Bone marrow (tissue), 2 donors: ENCODE results near the gene ENPP5.
A peak's percentile ranks its signal among the peaks of the same experiment; 100 is the strongest.
"Not testable (repeated sequence)": the region's sequence is repeated elsewhere in the genome, so short reads cannot be mapped to it uniquely, and the experiment has no call there.

ENCODE experiments used
- DNase-seq, 2 donors: peaks; one replicate each; lab custom pipeline; 2025; lab: John Stamatoyannopoulos, UW

Gene ENPP5

DNA sequence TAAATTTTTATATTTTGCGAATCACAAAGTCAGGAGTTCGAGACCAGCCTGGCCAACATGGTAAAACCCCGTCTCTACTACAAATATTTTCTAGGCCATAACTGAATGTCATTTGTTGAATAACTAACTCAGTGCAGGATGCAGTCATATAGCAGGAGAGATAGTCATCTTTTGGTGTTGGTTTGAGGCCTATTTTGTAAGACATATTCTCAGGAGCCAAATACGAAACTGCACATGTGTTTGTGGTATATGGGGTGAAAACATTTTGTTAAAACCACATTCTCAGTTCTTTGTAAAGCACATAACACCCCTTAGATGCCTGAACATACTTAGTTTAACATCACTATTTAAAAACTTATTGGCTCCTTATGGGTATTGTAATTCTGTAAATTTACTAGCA lies 4.7 kb upstream of the ENPP5 start:
- DNase-seq: no peak

DNA sequence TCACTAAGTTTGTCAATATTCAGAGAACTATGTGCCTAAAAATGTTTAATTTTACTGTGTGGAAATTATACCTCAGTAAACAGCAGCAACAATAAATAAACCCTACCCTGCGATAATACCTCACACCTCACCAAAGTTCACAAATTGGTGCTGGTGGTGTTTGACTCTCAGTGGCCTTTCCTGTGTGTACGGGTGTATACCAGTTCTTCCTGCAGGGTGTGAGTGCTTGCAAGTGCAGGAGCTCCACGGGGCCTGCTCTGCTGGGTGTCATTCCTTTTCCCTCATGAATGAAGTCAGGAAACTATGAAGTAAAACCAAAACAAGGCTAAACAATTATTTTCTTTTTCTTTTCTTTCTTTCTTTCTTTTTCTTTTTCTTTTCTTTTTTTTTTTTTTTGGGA lies 4.1 kb upstream of the ENPP5 start:
- DNase-seq: no peak

DNA sequence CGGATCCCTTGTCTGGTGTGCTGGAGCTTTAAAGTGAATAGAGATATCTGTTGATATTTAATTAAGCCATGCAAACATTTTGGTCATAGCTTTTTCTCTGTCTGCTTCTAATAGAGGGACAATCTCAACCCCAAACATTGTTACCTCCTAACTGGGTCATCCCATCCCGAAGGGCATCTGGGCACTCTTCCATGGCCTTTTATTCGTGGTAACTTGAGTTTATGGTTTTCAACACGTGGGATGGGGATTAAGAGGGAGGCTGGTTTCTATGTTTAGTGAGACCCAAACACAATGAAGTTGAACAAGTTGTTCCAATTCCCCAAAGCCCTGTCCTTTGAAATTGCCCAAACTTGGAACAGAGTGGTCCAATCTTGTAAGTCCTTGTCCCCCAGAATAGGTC lies 1.4 kb upstream of the ENPP5 start:
- DNase-seq: no peak

DNA sequence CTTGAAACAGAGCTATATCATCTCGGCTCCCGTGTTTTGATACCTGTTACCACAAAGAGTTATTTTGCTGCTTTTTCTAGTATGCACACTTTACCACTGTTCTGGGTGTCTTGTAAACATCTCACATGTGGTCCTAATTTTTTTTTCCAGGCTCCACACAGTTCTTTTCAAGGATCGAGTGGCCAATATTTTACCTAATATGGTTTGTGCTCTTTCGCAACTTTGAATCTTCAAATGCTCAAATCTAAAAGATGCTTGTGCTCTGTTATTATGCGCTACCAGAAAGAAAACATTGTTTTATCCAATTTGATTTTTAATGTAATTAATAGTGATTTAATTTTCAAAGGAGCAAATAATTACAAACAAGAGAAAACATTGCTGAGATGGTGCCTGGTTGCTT lies 10.7 kb downstream of the ENPP5 start:
- DNase-seq: no peak

DNA sequence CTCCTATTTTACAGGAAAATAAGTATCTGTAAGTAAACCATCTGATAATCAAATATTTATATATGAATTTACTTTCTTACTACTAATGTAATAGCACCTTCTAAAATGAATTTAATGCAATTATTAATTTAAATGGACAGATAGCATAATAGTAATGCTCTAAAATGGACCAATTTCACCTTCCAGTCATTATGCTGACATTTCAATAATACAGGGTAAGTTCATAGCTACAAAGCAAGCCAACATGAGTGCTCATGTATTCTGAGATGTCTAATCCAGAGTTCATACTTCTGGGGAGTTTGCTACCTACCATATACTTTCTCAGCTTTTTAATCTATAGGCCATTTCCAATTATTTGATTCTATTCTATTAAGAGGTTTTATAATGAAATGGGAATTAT lies 11.6 kb downstream of the ENPP5 start:
- DNase-seq: no peak

DNA sequence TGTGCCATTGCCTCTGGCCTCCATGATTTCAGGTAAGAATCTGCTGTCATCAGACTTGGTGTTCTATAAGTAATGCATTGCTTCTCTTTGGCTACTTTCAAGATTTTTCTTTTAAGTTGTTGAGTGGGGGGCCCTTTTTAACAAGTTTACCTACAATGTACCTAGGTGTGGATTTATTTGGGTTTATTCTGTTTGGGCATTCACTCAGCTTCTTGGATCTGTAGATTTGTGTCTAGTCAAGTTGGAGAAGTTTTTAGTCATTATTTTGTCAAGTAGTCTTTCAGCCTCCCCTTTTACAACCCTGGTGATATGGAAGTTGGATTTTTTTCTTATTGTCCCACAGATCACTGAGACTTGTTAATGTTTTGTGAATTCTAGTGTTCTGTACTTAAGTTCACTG lies 14.1 kb downstream of the ENPP5 start:
- no peak for DNase-seq

DNA sequence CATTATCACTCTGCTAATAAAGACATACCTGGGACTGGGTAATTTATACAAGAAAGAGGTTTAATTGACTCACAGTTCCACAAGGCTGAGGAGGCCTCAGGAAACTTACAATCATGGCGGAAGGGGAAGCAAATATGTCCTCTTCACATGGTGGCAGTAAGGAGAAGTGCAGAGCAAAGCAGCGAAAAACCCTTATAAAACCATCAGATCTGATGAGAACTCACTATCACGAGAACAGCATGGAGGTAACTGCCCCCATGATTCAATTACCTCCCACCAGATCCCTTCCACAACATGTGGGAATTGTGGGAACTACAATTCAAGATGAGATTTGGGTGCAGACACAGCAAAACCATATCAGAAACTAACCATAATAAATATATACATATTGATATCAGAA lies 21.7 kb downstream of the ENPP5 start:
- not testable (repeated sequence) for DNase-seq

DNA sequence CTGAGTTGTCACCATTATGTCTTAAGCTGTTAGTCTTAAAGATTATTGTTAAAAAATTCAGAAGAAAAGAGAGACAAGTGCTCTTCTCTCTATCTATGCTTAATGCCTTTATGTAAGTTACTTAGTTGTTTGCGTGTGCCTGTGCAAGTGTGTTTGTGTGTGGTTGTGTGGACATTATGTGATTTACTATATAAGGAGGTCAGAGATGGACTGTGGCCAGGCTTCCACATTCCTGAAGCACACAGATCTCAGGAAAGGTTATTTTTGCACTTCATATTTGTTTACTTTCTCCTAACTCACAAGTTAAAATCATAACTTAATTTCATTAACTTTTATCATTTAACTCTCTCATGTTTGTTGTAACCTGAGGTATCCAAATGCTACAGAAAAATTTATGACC lies 26.5 kb downstream of the ENPP5 start:
- no peak for DNase-seq

DNA sequence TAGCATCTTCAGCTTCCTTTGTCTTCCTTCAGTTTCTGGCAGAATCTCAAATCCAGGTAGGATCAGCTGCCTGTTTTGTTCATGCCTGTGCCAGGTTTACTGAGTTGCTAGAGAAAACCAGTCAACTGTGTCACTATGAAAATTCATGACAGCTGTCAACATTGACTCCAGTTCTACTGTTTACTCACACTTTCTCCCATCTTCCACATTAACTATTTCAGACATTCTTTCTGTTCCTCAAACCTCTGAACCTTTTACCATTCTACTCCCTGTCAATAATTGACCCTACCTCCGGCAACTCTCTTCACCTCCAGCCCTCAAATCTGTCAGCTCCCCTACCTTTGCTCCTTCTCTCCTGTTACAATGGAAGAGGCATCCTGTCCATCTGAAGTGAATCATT lies 32.5 kb downstream of the ENPP5 start:
- no peak for DNase-seq

DNA sequence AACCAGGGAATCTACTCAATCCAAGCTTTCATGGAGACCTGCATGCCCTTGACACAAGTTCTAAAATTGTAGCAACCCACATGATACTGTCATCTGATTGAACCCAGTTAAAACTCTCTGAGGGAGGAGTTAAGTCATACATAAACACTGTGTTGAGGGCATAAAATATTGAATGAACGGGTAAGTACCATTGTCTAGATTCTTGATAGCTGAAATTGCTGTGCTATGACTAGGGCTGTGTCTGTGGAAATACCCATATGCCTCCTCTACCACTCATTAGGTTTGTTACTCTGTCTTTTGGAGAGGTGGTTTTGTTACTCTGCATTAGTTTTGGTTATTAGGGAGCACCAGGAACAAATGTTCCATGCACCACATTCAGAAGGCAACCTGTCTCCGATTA lies 33.4 kb downstream of the ENPP5 start:
- no peak for DNase-seq

DNA sequence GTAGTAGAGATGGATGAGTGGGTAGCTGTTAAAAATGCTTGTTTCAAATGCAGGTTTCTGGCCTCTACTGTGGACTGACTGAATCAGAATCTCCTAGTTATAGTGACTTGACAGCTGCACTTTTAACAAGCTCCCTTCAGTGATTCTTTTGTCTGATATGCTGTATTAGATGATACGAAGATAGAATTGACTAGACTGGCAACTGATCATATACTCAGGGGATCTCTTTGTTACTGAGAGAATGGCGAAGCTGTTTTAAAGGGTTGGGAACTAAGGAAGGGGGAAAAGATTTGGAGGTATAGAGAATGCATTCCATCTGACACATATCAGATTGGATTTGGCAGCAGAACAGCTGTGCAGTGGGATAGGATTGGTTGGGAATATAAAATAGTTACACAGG lies 33.9 kb downstream of the ENPP5 start:
- DNase-seq: no peak

DNA sequence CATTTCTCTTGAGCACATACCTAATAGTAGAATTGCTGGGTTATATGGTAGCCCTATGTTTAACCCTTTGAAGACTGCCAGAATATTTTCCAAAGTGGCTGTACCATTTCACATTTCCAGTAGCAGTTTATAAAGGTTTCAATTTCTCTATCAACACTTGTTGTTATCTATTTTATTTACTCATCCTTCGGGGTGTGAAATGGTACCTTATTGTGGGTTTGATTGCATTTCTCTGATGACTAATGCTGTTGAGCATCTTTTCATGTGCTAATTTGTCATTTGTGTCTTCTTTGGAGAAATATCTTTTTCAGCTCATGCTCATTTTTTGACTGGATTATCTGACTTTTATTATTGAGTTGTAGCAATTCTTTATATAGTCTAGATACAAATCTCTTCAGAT lies 35.6 kb downstream of the ENPP5 start:
- no peak for DNase-seq

DNA sequence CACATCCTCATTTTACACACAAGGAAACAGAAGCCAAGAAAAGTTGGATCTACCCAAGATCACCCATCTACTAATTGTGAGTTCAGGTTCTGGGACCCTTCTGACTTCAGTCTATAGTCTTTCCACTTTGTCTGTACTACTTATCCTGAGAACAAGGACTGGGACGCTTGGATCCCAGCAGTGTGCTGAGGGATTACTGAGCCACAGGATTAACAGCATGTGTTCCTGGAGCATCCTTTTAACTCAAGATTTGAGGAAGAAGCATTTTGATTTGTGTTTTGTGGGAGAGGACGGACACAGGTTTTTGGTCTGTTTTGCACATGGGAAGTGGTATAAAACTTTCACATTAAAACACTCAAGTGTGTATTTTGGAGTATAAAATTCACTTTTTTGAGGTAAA lies 36.6 kb downstream of the ENPP5 start:
- DNase-seq: no peak

DNA sequence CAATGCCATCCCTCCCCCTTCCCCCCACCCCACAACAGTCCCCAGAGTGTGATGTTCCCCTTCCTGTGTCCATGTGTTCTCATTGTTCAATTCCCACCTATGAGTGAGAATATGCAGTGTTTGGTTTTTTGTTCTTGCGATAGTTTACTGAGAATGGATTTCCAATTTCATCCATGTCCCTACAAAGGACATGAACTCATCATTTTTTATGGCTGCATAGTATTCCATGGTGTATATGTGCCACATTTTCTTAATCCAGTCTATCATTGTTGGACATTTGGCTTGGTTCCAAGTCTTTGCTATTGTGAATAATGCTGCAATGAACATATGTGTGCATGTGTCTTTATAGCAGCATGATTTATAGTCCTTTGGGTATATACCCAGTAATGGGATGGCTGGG lies 39.5 kb downstream of the ENPP5 start:
- not testable (repeated sequence) for DNase-seq

DNA sequence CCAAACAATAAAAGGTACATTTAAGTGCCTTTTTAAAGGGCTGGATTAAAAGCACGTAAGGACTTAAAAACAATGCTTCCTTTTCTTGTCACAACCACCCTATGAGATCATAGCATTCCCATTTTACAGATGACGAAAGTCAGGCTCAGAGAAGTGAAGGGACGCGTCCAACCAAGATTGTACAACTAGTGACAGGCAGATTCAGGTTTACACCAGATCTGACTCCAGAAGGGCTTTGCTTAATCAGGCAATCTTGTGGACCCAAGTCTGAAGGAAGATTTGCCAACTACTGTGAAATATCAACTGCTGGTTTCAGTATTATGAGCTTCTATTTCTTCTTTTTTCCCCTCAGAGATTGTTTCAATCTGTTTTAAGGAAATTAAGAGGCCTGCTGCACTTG lies 40.1 kb downstream of the ENPP5 start:
- DNase-seq: no peak

DNA sequence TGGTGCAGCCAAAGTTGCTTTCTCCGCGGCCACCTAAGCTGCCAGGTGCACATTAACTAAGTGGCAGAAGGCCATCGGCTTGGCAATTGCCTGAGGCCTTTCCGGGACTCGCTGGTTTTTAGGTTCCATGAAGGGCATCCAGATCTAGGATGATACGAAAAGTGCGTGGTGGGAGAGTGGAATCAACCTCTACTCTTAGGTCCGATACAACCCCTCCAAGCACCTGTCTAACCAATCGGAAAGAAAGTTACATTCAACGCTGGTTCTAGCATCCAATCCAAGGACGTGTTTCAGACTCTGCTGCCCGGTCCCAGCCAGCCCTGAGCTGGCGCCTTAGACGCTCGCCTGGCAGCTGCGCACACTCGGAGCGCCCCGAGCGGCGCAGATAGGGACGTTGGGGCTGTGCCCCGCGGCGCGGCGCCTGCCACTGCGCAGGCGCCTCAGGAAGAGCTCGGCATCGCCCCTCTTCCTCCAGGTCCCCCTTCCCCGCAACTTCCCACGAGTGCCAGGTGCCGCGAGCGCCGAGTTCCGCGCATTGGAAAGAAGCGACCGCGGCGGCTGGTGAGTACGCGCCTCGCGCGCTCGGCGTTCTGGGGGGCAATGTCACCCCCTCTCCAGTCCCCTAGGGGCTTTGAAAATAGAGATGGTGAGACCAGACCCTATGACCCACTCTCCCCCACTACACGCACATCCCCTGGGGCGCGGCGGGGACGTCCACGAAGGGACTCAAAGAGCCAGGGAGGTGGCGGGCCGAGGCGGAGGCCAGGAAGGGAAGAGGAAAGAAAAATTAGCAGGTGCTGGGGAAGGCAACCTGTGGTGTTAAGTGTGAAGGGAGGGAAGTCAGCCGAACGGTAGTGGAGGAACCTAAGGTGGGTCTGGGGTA lies 40.9 kb downstream of the ENPP5 start, which contains the start of gene ENPP4:
Gene ENPP4 (plus strand): TSS at position 361 of the 883 bp plus-strand sequence. CDS start 9,595 bp downstream, outside the sequence.
- peak; percentile 44 to 82 for DNase-seq

DNA sequence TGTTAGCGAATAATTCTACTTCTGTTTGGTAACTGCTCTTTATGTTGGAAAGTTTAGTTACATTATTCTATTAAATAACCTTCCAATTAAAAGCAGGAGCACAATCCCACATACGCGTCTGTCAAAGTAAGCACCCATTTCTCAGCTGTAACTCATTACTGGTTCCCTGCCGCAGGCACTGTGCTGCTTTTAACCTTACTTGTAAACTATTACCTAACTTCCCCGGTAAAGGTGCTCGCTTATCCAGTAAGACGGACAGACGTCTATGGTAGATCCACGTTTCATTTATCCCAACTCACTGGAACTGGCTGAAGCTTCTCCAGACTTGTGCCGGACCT lies 41.5 kb downstream of the ENPP5 start:
- no peak for DNase-seq

DNA sequence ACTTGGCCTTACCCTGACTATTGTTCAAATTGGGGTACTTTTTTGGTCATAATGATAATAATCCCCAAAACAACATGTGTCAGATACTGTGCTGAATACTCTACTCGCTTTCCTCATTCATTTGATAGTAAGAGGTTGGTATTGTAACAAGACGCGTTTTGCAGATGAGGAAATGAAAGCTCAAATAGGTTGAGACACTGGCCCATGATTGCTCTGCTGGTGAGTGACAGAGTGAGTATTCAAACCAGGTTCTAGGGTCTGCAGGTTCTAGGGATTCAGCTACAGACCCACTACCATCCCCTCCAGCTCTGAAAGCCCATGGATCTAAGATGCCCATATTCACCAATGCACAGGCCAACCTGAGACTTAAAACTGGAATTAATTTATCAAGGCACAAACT lies 42.3 kb downstream of the ENPP5 start:
- no peak for DNase-seq

DNA sequence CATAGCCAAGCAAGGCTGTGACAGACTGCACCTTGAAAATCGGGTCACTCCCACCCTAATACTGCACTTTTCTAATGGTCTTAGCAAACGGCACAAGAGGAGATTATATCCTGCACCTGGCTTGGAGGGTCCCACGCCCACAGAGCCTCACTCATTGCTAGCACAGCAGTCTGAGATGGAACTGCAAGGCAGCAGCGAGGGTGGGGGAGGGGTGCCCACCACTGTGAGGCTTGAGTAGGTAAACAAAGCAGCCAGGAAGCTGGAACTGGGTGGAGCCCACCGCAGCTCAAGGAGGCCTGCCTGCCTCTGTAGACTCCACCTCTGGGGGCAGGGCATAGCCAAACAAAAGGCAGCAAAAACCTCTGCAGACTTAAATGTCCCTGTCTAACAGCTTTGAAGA lies 51.1 kb downstream of the ENPP5 start:
- DNase-seq: not testable (repeated sequence)

DNA sequence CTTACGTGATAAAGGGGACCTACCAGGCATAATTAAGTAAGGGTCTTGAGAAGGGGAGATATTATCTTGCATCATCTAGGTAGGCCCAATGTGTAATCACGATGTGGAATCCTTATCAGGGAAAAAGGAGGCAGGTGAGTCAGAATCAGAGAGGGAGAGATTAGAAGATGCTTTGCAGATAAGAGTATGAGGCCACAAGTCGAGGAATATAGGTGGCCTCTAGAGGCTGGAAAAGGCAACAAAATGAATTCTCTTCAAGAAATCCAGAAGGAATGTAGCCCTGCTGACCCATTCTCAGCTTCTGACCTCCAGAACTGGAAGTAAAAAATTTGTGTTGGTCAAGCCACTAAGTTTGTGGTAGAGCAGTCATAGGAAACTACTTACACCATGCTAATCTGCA lies 51.9 kb downstream of the ENPP5 start:
- no peak for DNase-seq

DNA sequence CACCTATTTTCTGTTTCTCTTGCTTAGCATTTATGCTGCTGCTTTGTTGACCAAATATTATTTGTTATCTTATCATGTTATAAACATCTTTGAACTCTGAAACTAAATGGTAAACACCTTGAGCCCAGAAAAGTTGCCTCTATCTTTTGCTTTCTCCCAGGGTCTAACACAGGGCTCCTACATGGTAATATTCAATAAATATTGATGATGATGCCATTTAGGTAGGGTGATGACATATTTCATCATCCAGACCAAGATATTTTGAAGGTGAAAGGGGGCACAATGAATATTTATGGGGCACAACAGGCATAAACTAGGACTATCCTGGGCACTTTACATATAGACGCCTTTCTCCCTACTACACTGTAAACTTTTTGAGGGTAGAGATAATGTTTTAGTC lies 52.6 kb downstream of the ENPP5 start:
- DNase-seq: no peak

DNA sequence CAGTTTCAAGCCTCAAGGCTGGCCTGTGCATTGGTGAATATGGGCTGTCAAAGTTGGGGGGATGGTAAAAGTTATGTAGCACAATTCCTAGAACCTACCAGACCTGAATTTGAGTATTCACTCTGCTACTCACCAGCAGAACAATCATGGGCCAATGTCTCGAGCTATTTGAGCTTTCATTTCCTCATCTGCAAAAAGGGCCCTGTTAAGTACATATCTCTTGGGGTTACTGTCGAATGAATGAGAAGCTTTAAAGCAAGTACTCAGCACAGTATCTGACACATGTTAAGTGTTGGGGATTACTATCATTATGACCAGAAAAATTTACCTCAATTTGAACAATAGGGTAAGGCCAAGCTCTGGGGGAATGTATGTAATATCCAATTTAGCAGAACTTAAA lies 54.5 kb downstream of the ENPP5 start:
- no peak for DNase-seq

DNA sequence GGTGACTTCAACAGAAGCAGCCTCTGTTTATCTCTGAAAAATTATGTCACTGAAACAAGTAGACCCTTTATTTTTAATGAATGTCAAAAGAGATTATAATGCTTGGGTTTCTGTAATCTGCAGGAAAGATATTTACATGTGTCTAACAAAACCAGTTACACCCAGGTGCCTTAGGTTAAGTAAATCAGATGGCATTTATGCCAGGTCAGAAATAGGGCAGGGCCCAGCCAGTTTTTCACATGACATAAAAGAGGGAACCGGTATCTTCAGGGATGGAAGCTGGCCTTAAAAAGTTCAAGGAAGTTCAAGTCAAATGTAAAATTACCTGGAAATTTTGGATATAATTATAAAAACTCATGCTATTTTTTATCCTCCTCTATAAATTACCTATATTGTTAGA lies 55.1 kb downstream of the ENPP5 start:
- DNase-seq: no peak

DNA sequence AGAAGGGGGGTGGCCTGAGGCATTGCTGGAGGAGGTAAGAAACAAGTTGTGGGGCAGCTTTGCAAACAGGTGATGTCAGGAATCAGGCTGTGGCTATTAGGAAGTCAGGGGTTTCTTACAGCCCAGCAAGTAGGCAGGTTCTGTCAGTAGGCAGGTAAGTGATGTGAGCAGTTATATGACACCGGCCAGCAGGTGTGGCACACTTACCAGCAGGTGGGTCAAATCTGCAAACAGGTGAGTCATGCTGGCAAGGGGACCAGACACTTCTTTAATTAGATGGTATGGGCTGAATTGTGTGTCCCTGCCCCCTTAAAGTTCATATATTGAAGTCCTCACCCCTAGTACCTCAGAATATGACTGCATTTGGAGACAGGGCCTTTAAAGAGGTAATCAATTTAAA lies 57.4 kb downstream of the ENPP5 start:
- DNase-seq: no peak
